Measurements from ENCODE around the gene C20orf202. TPM values are rescaled to one million over a fixed set of nuclear protein-coding genes. Genes with fewer than 3 reads are reported as not detected.
A peak's percentile ranks its signal among the peaks of the same experiment; 100 is the strongest.

C20orf202 gene
- total and polyA plus RNA-seq, 7 experiments from 2014 or later: 0.22 TPM; not detected in 5

DNA sequence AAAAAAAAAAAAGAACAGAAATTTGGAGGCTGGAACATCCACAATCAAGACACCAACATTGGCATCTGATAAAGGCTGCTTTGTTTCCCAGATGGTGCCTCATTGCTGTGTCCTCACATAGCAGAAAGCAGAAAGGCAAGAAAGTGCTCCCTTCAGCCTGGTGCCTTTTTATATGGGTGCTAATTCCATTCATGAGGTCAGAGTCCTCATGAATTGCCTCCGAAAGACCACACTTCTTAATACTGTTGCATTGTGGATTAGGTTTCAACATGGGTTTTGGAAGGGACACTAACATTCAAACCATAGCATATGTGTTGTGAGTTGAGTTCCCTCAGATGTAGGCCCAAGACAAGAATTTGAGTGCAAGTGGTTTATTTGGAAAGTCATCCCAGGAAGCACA is 8.0 kb upstream of the C20orf202 start:
- Histone ChIP-seq H3K27ac (ENCODE audit: low read depth, low read length) (no peak overlapping the region), H3K36me3 (ENCODE audit: control insufficient read depth in 2 of 3, insufficient read depth in 3 of 3, low read length in 3 of 3) (no peaks in the 10 kb centered on the region), H3K4me3 (ENCODE audit: low read length) (no peak overlapping the region), H3K4me1 (ENCODE audit: control insufficient read depth in 2 of 2, insufficient read depth in 2 of 2, low read length in 2 of 2) (no peaks in the 10 kb centered on the region), H3K27me3 (ENCODE audit: control insufficient read depth in 2 of 2, insufficient read depth in 2 of 2, low read length in 2 of 2) (no peaks in the 10 kb centered on the region), H3K9me3 (ENCODE audit: control insufficient read depth in 2 of 3, low read length in 3 of 3) (no peaks in the 10 kb centered on the region)
- DNase-seq (no peak), ATAC-seq (no peak)
- peaks cover 2 to 15% (median 7%) of the 10 kb centered on the region in 7 donors for H3K4me1 Mint-ChIP-seq
- peaks cover 0 to 6% (median 0%) of the 10 kb centered on the region in 11 donors for H3K9me3 Mint-ChIP-seq
- ChIA-PET CTCF (no interaction called here), POLR2A (no interaction called here)
- intact Hi-C loops (cut with micrococcal nuclease): no loop called here
- H3K27ac Mint-ChIP-seq: no peak overlapping the region
- peaks cover 0 to 17% (median 0%) of the 10 kb centered on the region in 5 donors for H3K27me3 Mint-ChIP-seq
- no peaks in the 10 kb centered on the region for H3K36me3 Mint-ChIP-seq
- no peak overlapping the region for H3K4me3 Mint-ChIP-seq

DNA sequence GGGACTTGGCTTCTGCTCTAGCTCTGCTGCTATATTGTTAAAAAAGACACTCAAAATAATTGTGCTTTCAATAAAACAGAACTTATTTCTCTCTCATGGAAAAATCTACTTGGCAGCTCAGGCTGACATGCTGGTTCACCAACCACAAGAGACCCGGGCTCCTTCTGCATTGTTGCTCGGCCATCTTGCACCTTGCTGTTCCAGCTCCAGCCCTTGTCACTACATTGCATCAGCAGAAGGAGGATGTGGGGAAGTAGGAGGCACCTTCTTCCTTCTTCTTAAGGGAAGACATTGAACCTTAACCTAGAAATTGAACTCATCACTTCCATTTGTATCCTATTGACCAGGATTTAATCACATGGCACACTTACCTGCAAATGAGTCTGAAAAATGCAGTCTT is 6.6 kb upstream of the C20orf202 start:
- peaks cover 2 to 18% (median 9%) of the 10 kb centered on the region in 7 donors for H3K4me1 Mint-ChIP-seq
- no peak overlapping the region for H3K4me3 Mint-ChIP-seq
- Histone ChIP-seq H3K4me3 (ENCODE audit: low read length) (no peak overlapping the region), H3K4me1 (ENCODE audit: control insufficient read depth in 2 of 2, insufficient read depth in 2 of 2, low read length in 2 of 2) (no peaks in the 10 kb centered on the region), H3K36me3 (ENCODE audit: control insufficient read depth in 2 of 3, insufficient read depth in 3 of 3, low read length in 3 of 3) (no peaks in the 10 kb centered on the region), H3K27ac (ENCODE audit: low read depth, low read length) (no peak overlapping the region), H3K27me3 (ENCODE audit: control insufficient read depth in 2 of 2, insufficient read depth in 2 of 2, low read length in 2 of 2) (no peaks in the 10 kb centered on the region), H3K9me3 (ENCODE audit: control insufficient read depth in 2 of 3, low read length in 3 of 3) (no peaks in the 10 kb centered on the region)
- no peak overlapping the region for H3K27ac Mint-ChIP-seq
- ATAC-seq (no peak), DNase-seq (no peak)
- peaks cover 0 to 6% (median 0%) of the 10 kb centered on the region in 11 donors for H3K9me3 Mint-ChIP-seq
- CTCF ChIA-PET: no interaction called here
- POLR2A ChIA-PET: no interaction called here
- H3K27me3 Mint-ChIP-seq: peaks cover 0 to 9% (median 0%) of the 10 kb centered on the region in 5 donors
- H3K36me3 Mint-ChIP-seq: no peaks in the 10 kb centered on the region
- intact Hi-C loops (cut with micrococcal nuclease): no loop called here

DNA sequence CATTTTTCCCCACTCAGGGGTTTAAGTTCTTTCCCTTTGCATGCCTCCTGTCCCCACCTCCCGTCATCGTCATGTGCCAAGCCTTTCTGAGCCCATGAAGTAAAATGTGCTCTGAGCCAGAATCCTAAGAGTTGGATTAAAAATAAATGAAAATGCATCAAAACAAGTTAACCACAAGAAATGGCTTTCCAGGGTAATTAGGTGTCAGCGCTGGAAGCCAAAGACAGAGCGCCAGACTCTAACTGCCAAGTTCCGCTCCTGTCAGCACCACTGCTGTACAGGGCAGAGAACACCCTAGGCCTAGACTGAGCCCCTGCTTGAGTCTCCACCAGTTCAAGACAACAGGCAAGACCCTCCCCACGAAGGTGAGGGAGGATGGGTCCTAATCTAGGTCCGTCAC is 5.5 kb upstream of the C20orf202 start:
- Histone ChIP-seq H3K36me3 (ENCODE audit: control insufficient read depth in 2 of 3, insufficient read depth in 3 of 3, low read length in 3 of 3) (no peaks in the 10 kb centered on the region), H3K27me3 (ENCODE audit: control insufficient read depth in 2 of 2, insufficient read depth in 2 of 2, low read length in 2 of 2) (no peaks in the 10 kb centered on the region), H3K9me3 (ENCODE audit: control insufficient read depth in 2 of 3, low read length in 3 of 3) (no peaks in the 10 kb centered on the region), H3K4me3 (ENCODE audit: low read length) (no peak overlapping the region), H3K4me1 (ENCODE audit: control insufficient read depth in 2 of 2, insufficient read depth in 2 of 2, low read length in 2 of 2) (no peaks in the 10 kb centered on the region), H3K27ac (ENCODE audit: low read depth, low read length) (no peak overlapping the region)
- Mint-ChIP-seq H3K4me3 (no peak overlapping the region), H3K36me3 (no peaks in the 10 kb centered on the region), H3K4me1 (peaks cover 2 to 18% (median 9%) of the 10 kb centered on the region in 7 donors), H3K27ac (no peak overlapping the region), H3K9me3 (peaks cover 0 to 6% (median 0%) of the 10 kb centered on the region in 11 donors), H3K27me3 (peaks cover 0 to 7% (median 0%) of the 10 kb centered on the region in 5 donors)
- ATAC-seq: no peak
- ChIA-PET CTCF (no interaction called here), POLR2A (no interaction called here)
- DNase-seq: no peak
- intact Hi-C loops (cut with micrococcal nuclease): no loop called here

DNA sequence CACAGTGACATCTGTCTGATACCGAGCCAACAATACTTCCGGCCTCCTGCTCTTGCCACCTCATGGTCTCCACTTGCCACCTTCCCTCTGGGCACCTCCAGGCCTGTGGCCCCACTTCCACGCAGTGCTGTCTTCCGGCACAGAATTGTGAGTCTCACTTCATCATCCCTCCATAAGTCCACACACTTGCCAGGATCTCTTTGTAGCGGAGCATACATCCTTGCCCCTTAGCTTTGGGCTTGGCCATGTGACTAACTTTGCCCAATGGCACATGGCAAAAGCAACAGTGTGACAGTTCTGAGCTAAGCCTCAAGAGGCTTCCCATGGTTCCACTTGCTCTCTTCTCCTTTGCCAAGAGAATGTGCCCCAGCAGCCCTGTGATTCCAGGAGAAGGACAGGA is 4.5 kb upstream of the C20orf202 start:
- intact Hi-C loops (cut with micrococcal nuclease): no loop called here
- POLR2A ChIA-PET: no interaction called here
- Histone ChIP-seq H3K36me3 (ENCODE audit: control insufficient read depth in 2 of 3, insufficient read depth in 3 of 3, low read length in 3 of 3) (no peaks in the 10 kb centered on the region), H3K9me3 (ENCODE audit: control insufficient read depth in 2 of 3, low read length in 3 of 3) (no peaks in the 10 kb centered on the region), H3K4me1 (ENCODE audit: control insufficient read depth in 2 of 2, insufficient read depth in 2 of 2, low read length in 2 of 2) (no peaks in the 10 kb centered on the region), H3K27ac (ENCODE audit: low read depth, low read length) (no peak overlapping the region), H3K4me3 (ENCODE audit: low read length) (no peak overlapping the region), H3K27me3 (ENCODE audit: control insufficient read depth in 2 of 2, insufficient read depth in 2 of 2, low read length in 2 of 2) (no peaks in the 10 kb centered on the region)
- DNase-seq (no peak), ATAC-seq (no peak)
- H3K27ac Mint-ChIP-seq: no peak overlapping the region
- H3K4me3 Mint-ChIP-seq: no peak overlapping the region
- CTCF ChIA-PET: interaction anchor here (0.6 to 0.8 kb wide), 2 partner anchors 14 to 90 kb away, joined by 3 to 4 read pairs; no protein-coding TSS in a partner anchor
- no peaks in the 10 kb centered on the region for H3K36me3 Mint-ChIP-seq
- peaks cover 0 to 7% (median 0%) of the 10 kb centered on the region in 5 donors for H3K27me3 Mint-ChIP-seq
- H3K9me3 Mint-ChIP-seq: peaks cover 0 to 6% (median 0%) of the 10 kb centered on the region in 11 donors
- H3K4me1 Mint-ChIP-seq: peaks cover 2 to 18% (median 9%) of the 10 kb centered on the region in 7 donors

DNA sequence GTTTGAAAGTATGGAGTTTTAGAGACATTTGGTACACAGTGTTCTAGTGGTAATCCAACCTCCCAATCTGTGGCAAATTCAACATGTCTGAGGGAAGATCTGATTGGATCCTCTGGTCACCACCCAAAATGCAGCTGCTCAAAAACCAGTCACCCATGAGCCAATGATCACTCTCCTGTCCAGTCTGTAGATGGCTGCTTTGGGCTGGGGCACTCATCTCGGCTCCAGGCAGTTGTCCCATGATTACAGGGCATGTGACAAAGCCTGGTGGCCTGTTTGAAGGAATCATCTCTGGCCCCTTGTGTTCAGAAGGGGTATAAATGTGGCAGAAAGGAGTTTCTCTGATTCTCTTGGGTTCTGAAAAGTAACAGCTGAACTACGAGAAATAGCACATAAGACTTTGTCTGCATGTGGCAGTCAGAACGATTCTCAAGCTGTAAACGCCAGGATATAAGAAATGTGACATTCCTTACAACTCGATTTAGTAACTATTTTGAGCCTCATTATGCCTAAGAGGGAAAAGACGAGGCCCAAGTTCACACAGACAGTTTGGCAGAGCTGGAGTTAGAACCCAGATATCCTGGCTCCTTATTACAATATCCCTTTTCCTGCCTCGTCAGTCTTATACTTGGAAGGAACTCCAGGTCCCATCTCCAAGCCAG is 3.9 kb upstream of the C20orf202 start:
- Histone ChIP-seq H3K4me3 (ENCODE audit: low read length) (no peak overlapping the region), H3K27ac (ENCODE audit: low read depth, low read length) (no peak overlapping the region), H3K9me3 (ENCODE audit: control insufficient read depth in 2 of 3, low read length in 3 of 3) (no peaks in the 10 kb centered on the region), H3K27me3 (ENCODE audit: control insufficient read depth in 2 of 2, insufficient read depth in 2 of 2, low read length in 2 of 2) (no peaks in the 10 kb centered on the region), H3K4me1 (ENCODE audit: control insufficient read depth in 2 of 2, insufficient read depth in 2 of 2, low read length in 2 of 2) (no peaks in the 10 kb centered on the region), H3K36me3 (ENCODE audit: control insufficient read depth in 2 of 3, insufficient read depth in 3 of 3, low read length in 3 of 3) (no peaks in the 10 kb centered on the region)
- no peak for DNase-seq
- peaks cover 0 to 6% (median 0%) of the 10 kb centered on the region in 11 donors for H3K9me3 Mint-ChIP-seq
- ChIA-PET CTCF (interaction anchor here (0.6 to 1.2 kb wide), 3 partner anchors 13 to 239 kb away, joined by 3 to 4 read pairs (median 3); no protein-coding TSS in a partner anchor), POLR2A (no interaction called here)
- no peak for ATAC-seq
- intact Hi-C loops (cut with micrococcal nuclease): no loop called here
- peaks cover 0 to 7% (median 0%) of the 10 kb centered on the region in 5 donors for H3K27me3 Mint-ChIP-seq
- no peak overlapping the region for H3K4me3 Mint-ChIP-seq
- peaks cover 2 to 18% (median 9%) of the 10 kb centered on the region in 7 donors for H3K4me1 Mint-ChIP-seq
- no peaks in the 10 kb centered on the region for H3K36me3 Mint-ChIP-seq
- H3K27ac Mint-ChIP-seq: peak overlapping the region in 2 of 9 donors; percentile 66 to 70

DNA sequence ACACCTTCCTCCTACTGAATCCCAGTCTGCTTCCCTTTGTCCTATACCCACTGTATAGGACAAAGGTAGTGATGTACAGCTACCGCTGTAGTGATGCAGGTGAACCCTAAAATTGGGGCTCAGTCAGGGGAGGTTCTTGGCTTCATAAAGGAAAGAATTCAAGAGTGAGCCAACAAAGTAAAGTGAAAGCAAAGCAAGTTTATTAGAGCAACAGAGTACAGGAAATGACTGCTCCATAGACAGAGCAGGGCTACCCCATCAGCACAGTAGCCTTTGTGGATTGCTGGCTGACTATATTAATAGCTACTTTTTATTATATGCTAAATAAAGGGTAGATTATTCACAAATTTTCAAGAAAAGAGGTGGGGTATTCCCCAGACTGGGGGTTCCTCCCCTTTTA is 3.3 kb upstream of the C20orf202 start:
- Mint-ChIP-seq H3K9me3 (peaks cover 0 to 6% (median 0%) of the 10 kb centered on the region in 11 donors), H3K36me3 (no peaks in the 10 kb centered on the region), H3K4me1 (peaks cover 2 to 18% (median 9%) of the 10 kb centered on the region in 7 donors), H3K27ac (peak overlapping the region in 3 of 9 donors; percentile 27 to 70 (median 66)), H3K4me3 (peak overlapping the region in 1 of 10 donors; percentile 34), H3K27me3 (peaks cover 0 to 7% (median 0%) of the 10 kb centered on the region in 5 donors)
- DNase-seq: no peak
- ChIA-PET POLR2A (no interaction called here), CTCF (interaction anchor here (1.2 kb wide), 1 partner anchor 238 kb away, joined by 3 read pairs; no protein-coding TSS in a partner anchor)
- ATAC-seq: no peak
- H3K4me3 ChIP-seq (ENCODE audit: low read length): no peak overlapping the region
- no peaks in the 10 kb centered on the region for H3K36me3 ChIP-seq (ENCODE audit: control insufficient read depth in 2 of 3, insufficient read depth in 3 of 3, low read length in 3 of 3)
- no peak overlapping the region for H3K27ac ChIP-seq (ENCODE audit: low read depth, low read length)
- no peaks in the 10 kb centered on the region for H3K27me3 ChIP-seq (ENCODE audit: control insufficient read depth in 2 of 2, insufficient read depth in 2 of 2, low read length in 2 of 2)
- no peaks in the 10 kb centered on the region for H3K4me1 ChIP-seq (ENCODE audit: control insufficient read depth in 2 of 2, insufficient read depth in 2 of 2, low read length in 2 of 2)
- intact Hi-C loops (cut with micrococcal nuclease): no loop called here
- no peaks in the 10 kb centered on the region for H3K9me3 ChIP-seq (ENCODE audit: control insufficient read depth in 2 of 3, low read length in 3 of 3)

DNA sequence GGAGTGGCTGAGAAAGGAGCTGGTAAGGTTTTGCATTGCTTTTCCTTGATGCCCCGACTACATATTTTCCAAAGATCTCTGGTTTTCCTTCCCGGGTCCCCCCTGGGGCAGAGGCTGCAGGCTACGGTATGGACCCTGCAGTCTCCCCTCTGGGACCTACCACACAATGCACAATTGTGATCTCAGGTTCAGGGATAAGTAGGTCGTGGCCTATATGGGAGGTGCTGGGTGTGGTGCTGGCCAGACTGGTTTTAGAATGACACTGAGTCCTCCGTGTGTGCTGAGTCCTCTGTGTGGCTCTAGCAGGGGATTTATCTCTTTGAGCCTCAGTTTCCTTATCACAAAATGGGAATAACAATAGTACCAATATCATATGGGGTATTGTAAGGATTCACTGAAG is 376 bp downstream of the C20orf202 start:
- Histone ChIP-seq H3K36me3 (ENCODE audit: control insufficient read depth in 2 of 3, insufficient read depth in 3 of 3, low read length in 3 of 3) (no peaks in the 10 kb centered on the region), H3K27me3 (ENCODE audit: control insufficient read depth in 2 of 2, insufficient read depth in 2 of 2, low read length in 2 of 2) (no peaks in the 10 kb centered on the region), H3K4me3 (ENCODE audit: low read length) (no peak overlapping the region), H3K9me3 (ENCODE audit: control insufficient read depth in 2 of 3, low read length in 3 of 3) (no peaks in the 10 kb centered on the region), H3K27ac (ENCODE audit: low read depth, low read length) (no peak overlapping the region), H3K4me1 (ENCODE audit: control insufficient read depth in 2 of 2, insufficient read depth in 2 of 2, low read length in 2 of 2) (no peaks in the 10 kb centered on the region)
- intact Hi-C loops (cut with micrococcal nuclease): no loop called here
- Mint-ChIP-seq H3K36me3 (no peaks in the 10 kb centered on the region), H3K27ac (no peak overlapping the region), H3K4me1 (peaks cover 2 to 18% (median 9%) of the 10 kb centered on the region in 7 donors), H3K9me3 (no peaks in the 10 kb centered on the region), H3K27me3 (peaks cover 0 to 11% (median 0%) of the 10 kb centered on the region in 5 donors), H3K4me3 (no peak overlapping the region)
- ChIA-PET CTCF (no interaction called here), POLR2A (no interaction called here)
- ATAC-seq: no peak
- DNase-seq: no peak
